HEK293T (cell line): ENCODE data around the gene PARP3.

Source experiments
- ARNT ChIP-seq: fragments of 450-650 bp; IDR thresholded peaks from 2 replicates; pipeline ENCODE4 v1.6.1; 2017; ENCODE audit warnings: mild to moderate bottlenecking
- BHLHE40 ChIP-seq: fragments of 450-650 bp; IDR thresholded peaks from 2 replicates; pipeline ENCODE4 v1.6.1; 2016; ENCODE audit warnings: mild to moderate bottlenecking, moderate library complexity, borderline replicate concordance
- FOXM1 ChIP-seq: fragments of 450-650 bp; IDR thresholded peaks from 2 replicates; pipeline ENCODE4 v1.6.1; 2017; ENCODE audit warnings: mild to moderate bottlenecking, borderline replicate concordance
- SUZ12 ChIP-seq: fragments of 450-650 bp; IDR thresholded peaks from 2 replicates; pipeline ENCODE4 v1.6.1; 2016; ENCODE audit warnings: mild to moderate bottlenecking
- TARDBP ChIP-seq: fragments of 450-650 bp; IDR thresholded peaks from 2 replicates; pipeline ENCODE4 v1.6.1; 2016

DNA sequence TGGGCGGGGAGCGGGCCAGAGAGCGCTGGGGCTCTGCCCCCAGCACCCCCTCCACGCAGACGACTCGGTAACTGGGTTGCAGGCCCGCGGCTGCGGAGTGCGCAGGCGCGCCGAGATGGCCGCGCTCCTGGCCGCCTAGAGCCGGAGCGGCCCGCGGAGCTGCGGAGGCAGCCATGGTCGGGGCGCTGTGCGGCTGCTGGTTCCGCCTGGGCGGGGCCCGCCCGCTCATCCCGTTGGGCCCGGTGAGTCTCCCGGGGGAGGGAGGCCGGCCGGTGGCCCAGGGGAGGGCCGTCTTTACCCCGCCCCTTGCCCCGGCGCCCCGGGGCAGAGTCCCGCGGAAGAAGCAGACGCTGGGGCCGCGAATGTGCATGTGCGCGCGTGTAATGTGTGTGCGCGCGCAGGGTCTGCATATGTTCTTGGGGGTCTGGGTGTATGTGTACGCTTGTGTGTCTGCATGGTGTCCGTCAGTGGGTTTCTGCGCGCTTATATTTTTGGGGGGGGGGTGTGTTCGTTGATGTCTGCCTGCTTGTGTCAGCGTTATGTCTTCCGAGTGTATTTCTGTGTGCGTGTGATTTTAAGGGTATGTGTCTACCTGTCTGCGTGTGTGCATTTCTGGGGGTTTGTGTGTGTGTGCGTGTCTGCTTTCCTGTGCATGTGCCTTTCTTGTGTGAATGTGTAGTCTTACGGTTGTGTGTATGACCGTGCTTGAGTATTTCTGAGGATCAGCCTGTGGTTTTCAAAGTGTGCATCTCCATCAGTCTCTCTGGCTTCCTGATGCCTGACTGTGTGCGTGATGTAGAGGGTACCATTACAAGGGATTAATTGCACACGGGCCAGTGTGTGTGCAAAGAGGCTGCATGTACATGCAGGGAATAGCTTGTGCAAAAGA lies 33.0 kb downstream of the PARP3 start, which contains the start of gene ABHD14A:
- TF ChIP-seq TARDBP (no peak), FOXM1 (no peak), ARNT (no peak), BHLHE40 (no peak), SUZ12 (no peak)
